WTC11 (cell line): ENCODE results near the gene ZNF724. TPM values are rescaled to one million over a fixed set of nuclear protein-coding genes. Genes with fewer than 3 reads are reported as not detected.

Experiments
- ATAC-seq: fragments of 200-7000 bp; cut with Tn5 transposase; 2 replicates; pipeline ENCODE4 v1.10.0; 2021; ENCODE audit warnings: mild to moderate bottlenecking, moderate library complexity
- Bru-seq: library from RNA; stranded (reverse); fragments of 400-500 nt; gene quantifications from one replicate; lab custom pipeline; 2021; lab: Mats Ljungman, UMichigan
- CTCF ChIA-PET: fragments of 300-600 bp; sonication (Branson Sonifier 250); formaldehyde crosslinking; loops from one replicate; lab custom pipeline; 2021; ENCODE audit warnings: antibody characterized with exemption; lab: Charles Lee
- POLR2A ChIA-PET: fragments of 350-600 bp; sonication (Branson Sonifier 250); formaldehyde crosslinking; loops from one replicate; lab custom pipeline; 2021; ENCODE audit warnings: antibody characterized with exemption; lab: Charles Lee
- DNase-seq: peaks from one replicate; pipeline ENCODE4 v3.0.0; 2021; ENCODE audit warnings: low spot score
- H3K27ac Mint-ChIP-seq: 2 replicates; pipeline ENCODE4 v1.8.0; 2021; ENCODE audit warnings: mixed read lengths
- H3K27me3 Mint-ChIP-seq: 2 replicates; pipeline ENCODE4 v1.8.0; 2021; ENCODE audit warnings: low read depth, mild to moderate bottlenecking, moderate library complexity, mixed read lengths
- H3K36me3 Mint-ChIP-seq: 2 replicates; pipeline ENCODE4 v1.8.0; 2021; ENCODE audit warnings: mixed read lengths
- H3K4me1 Mint-ChIP-seq: 2 replicates; pipeline ENCODE4 v1.8.0; 2022; ENCODE audit warnings: mixed read lengths
- H3K4me3 Mint-ChIP-seq: 2 replicates; pipeline ENCODE4 v1.8.0; 2021; ENCODE audit warnings: mild to moderate bottlenecking, moderate library complexity, mixed read lengths
- H3K9me3 Mint-ChIP-seq: 2 replicates; pipeline ENCODE4 v1.8.0; 2021; ENCODE audit warnings: mixed read lengths
- CREB1 ChIP-seq: sonication (generic); formaldehyde crosslinking; IDR thresholded peaks from 2 replicates; pipeline ENCODE4 v1.8.0; 2023; ENCODE audit warnings: mild to moderate bottlenecking, missing genetic modification reagents
- E2F4 ChIP-seq: sonication (generic); formaldehyde crosslinking; IDR thresholded peaks from 2 replicates; pipeline ENCODE4 v1.8.1; 2022; ENCODE audit warnings: low read depth, mild to moderate bottlenecking, moderate library complexity, missing genetic modification reagents, borderline replicate concordance
- EMX1 ChIP-seq: fragments of 250-450 bp; sonication (Bioruptor Pico); IDR thresholded peaks from 2 replicates; pipeline ENCODE4 v1.8.0; 2021; ENCODE audit warnings: mild to moderate bottlenecking
- FOXP1 ChIP-seq: sonication (generic); formaldehyde crosslinking; IDR thresholded peaks from 2 replicates; pipeline ENCODE4 v1.8.0; 2022; ENCODE audit warnings: missing genetic modification reagents, mild to moderate bottlenecking, moderate library complexity, borderline replicate concordance
- HMGA2 ChIP-seq: fragments of 250-450 bp; sonication (Bioruptor Pico); IDR thresholded peaks from 2 replicates; pipeline ENCODE4 v1.4.0; 2021; ENCODE audit warnings: mild to moderate bottlenecking, moderate library complexity
- IRF2 ChIP-seq: sonication (generic); formaldehyde crosslinking; IDR thresholded peaks from 2 replicates; pipeline ENCODE4 v1.8.0; 2022; ENCODE audit warnings: low read depth, missing genetic modification reagents, borderline replicate concordance
- KAT7 ChIP-seq: sonication (generic); formaldehyde crosslinking; IDR thresholded peaks from 2 replicates; pipeline ENCODE4 v1.8.1; 2023; ENCODE audit warnings: missing genetic modification reagents, mild to moderate bottlenecking, borderline replicate concordance
- NFYB ChIP-seq: sonication (generic); formaldehyde crosslinking; conservative IDR thresholded peaks from 2 replicates; pipeline ENCODE4 v1.8.0; 2022; ENCODE audit warnings: low read depth, missing genetic modification reagents
- USF2 ChIP-seq: sonication (generic); formaldehyde crosslinking; IDR thresholded peaks from 2 replicates; pipeline ENCODE4 v1.8.1; 2023; ENCODE audit warnings: mild to moderate bottlenecking, missing genetic modification reagents, moderate library complexity
- ZNF232 ChIP-seq: sonication (generic); formaldehyde crosslinking; IDR thresholded peaks from 2 replicates; pipeline ENCODE4 v1.8.0; 2022; ENCODE audit warnings: mild to moderate bottlenecking, missing genetic modification reagents
- ZNF532 ChIP-seq: fragments of 250-450 bp; sonication (Bioruptor Pico); IDR thresholded peaks from 2 replicates; pipeline ENCODE4 v1.9.0; 2021; ENCODE audit warnings: mild to moderate bottlenecking, borderline replicate concordance
- long read RNA-seq, 3 experiments: library from RNA in 1 of 3; library from capped mRNA in 1 of 3; library from polyadenylated mRNA in 1 of 3; unstranded in 2 of 3; stranded (forward) in 1 of 3; transcript quantifications; one replicate each; pipeline ENCODE4 v2.0.0, GENCODE V29; 2021
- total RNA-seq: library from RNA; stranded (reverse); gene quantifications from 3 replicates; pipeline ENCODE4 v1.2.3, GENCODE V29; 2021
- TF ChIP-seq, protein P1 (sequence below): sonication (generic); formaldehyde crosslinking; IDR thresholded peaks from 2 replicates; pipeline ENCODE4 v1.8.0; 2022; ENCODE audit warnings: mild to moderate bottlenecking, missing genetic modification reagents
- TF ChIP-seq, protein P2 (sequence below): sonication (generic); formaldehyde crosslinking; IDR thresholded peaks from 2 replicates; pipeline ENCODE4 v1.8.1; 2023; ENCODE audit warnings: mild to moderate bottlenecking, missing genetic modification reagents
- TF ChIP-seq, protein P3 (sequence below): sonication (generic); formaldehyde crosslinking; IDR thresholded peaks from 2 replicates; pipeline ENCODE4 v1.8.0; 2022; ENCODE audit warnings: mild to moderate bottlenecking, missing genetic modification reagents
- TF ChIP-seq, protein P4 (sequence below): sonication (generic); formaldehyde crosslinking; IDR thresholded peaks from 2 replicates; pipeline ENCODE4 v1.8.0; 2023; ENCODE audit warnings: missing genetic modification reagents, mild to moderate bottlenecking, borderline replicate concordance

Gene ZNF724
- total RNA-seq (47.9 to 59.0 TPM (median 48.2 TPM) in 3 replicates), Bru-seq, nascent RNA (percentile 99 among the genes with signal in this experiment)
- long read RNA-seq, experiment 1, transcript ZNF724-201 (4 exons, 2,764 nt), result major isoform, 11 of 19 reads
- long read RNA-seq, experiment 1, partial matches to known transcripts, result 0 of 19 reads
- long read RNA-seq, experiment 1, other reads (novel, unspliced or antisense), result 6 of 19 reads
- long read RNA-seq, experiment 2, partial matches to known transcripts, result 0 of 1 reads
- long read RNA-seq, experiment 2, other reads (novel, unspliced or antisense), result 0 of 1 reads
- long read RNA-seq, experiment 3, transcript ZNF724-201 (4 exons, 2,764 nt), result major isoform, 5 of 6 reads
- long read RNA-seq, experiment 3, partial matches to known transcripts, result 0 of 6 reads
- long read RNA-seq, experiment 3, other reads (novel, unspliced or antisense), result 1 of 6 reads

DNA sequence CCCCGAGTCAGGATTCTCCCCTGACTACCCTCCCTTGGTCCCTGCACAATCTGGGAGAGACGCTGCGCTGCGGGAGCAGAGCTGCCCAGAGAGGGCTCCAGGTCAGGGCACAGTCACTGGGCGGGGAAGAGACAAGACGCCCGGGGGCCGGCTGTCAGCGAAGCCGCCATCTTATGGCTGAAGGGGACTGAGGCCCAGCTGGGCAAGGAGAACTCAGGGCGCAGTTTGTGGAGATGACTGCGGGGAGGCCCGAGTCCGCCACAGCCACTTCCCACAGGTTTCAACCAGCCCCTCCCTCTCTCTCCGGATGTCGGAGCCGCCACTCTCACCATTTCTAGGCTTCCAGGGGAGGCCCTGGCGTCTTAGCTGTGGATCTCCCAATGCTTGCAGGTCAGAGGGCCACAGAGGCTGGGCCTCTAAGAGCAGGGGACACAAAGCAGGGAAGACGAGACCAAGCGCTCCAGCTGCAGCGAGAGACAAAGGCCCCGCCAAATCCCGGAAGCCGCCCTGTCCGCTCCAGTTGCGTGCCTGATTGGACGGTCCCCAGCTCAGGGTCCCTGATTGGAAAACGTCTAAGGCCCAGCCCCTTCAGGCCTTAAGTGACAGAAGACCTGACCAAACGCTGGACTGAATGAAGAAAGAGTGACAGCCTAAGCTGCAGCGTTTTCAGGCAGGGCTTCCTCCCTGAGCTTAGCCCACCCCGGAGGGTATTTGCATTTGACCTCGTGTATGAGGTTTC lies at the start of gene ZNF724:
Gene ZNF724 (minus strand): TSS at position 484 of the 739 bp plus-strand sequence. CDS start 152 bp downstream, at position 332.
- ChIA-PET CTCF (interaction anchor here (0.7 to 2.1 kb wide), 5 partner anchors 23 to 175 kb away, joined by 3 to 7 read pairs (median 4); no protein-coding TSS in a partner anchor), POLR2A (interaction anchor here (0.6 to 2.9 kb wide), 14 partner anchors 12 to 1891 kb away, joined by 3 to 42 read pairs (median 4); partner anchors contain the start of genes ZNF730, ZNF738 and ZNF91)
- Mint-ChIP-seq H3K4me3 (peak within 1 kb of the TSS; percentile 98), H3K27me3 (no peaks in the 10 kb centered on the region), H3K36me3 (peaks cover 30% of the 10 kb centered on the region), H3K9me3 (no peaks in the 10 kb centered on the region), H3K4me1 (peaks cover 28% of the 10 kb centered on the region), H3K27ac (peak within 1 kb of the TSS; percentile 100)
- peak; percentile 95 for DNase-seq
- peak; percentile 100 for ATAC-seq
- TF ChIP-seq IRF2 (no peak), CREB1 (no peak), ZNF532 (CRISPR knock-in tag) (no peak), EMX1 (CRISPR knock-in tag) (no peak), NFYB (peak; percentile 86), E2F4 (CRISPR knock-in tag) (peak; percentile 74; the same call in 1 of the 2 replicates), KAT7 (CRISPR knock-in tag) (0 out of 2 replicates have a peak, but pooled peaks have one; percentile 44), ZNF232 (CRISPR knock-in tag) (no peak), HMGA2 (CRISPR knock-in tag) (no peak), USF2 (no peak; the same call in 1 of the 2 replicates), FOXP1 (0 out of 2 replicates have a peak, but pooled peaks have one; percentile 32)
- TF ChIP-seq, protein P1, sequence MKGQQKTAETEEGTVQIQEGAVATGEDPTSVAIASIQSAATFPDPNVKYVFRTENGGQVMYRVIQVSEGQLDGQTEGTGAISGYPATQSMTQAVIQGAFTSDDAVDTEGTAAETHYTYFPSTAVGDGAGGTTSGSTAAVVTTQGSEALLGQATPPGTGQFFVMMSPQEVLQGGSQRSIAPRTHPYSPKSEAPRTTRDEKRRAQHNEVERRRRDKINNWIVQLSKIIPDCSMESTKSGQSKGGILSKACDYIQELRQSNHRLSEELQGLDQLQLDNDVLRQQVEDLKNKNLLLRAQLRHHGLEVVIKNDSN (CRISPR knock-in tag), result peak; percentile 40; the same call in 1 of the 2 replicates
- TF ChIP-seq, protein P2, sequence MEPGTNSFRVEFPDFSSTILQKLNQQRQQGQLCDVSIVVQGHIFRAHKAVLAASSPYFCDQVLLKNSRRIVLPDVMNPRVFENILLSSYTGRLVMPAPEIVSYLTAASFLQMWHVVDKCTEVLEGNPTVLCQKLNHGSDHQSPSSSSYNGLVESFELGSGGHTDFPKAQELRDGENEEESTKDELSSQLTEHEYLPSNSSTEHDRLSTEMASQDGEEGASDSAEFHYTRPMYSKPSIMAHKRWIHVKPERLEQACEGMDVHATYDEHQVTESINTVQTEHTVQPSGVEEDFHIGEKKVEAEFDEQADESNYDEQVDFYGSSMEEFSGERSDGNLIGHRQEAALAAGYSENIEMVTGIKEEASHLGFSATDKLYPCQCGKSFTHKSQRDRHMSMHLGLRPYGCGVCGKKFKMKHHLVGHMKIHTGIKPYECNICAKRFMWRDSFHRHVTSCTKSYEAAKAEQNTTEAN (CRISPR knock-in tag), result peak; percentile 44; the same call in 1 of the 2 replicates
- TF ChIP-seq, protein P3, sequence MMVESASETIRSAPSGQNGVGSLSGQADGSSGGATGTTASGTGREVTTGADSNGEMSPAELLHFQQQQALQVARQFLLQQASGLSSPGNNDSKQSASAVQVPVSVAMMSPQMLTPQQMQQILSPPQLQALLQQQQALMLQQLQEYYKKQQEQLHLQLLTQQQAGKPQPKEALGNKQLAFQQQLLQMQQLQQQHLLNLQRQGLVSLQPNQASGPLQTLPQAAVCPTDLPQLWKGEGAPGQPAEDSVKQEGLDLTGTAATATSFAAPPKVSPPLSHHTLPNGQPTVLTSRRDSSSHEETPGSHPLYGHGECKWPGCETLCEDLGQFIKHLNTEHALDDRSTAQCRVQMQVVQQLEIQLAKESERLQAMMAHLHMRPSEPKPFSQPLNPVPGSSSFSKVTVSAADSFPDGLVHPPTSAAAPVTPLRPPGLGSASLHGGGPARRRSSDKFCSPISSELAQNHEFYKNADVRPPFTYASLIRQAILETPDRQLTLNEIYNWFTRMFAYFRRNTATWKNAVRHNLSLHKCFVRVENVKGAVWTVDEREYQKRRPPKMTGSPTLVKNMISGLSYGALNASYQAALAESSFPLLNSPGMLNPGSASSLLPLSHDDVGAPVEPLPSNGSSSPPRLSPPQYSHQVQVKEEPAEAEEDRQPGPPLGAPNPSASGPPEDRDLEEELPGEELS (CRISPR knock-in tag), result peak; percentile 44; the same call in 1 of the 2 replicates
- TF ChIP-seq, protein P4, sequence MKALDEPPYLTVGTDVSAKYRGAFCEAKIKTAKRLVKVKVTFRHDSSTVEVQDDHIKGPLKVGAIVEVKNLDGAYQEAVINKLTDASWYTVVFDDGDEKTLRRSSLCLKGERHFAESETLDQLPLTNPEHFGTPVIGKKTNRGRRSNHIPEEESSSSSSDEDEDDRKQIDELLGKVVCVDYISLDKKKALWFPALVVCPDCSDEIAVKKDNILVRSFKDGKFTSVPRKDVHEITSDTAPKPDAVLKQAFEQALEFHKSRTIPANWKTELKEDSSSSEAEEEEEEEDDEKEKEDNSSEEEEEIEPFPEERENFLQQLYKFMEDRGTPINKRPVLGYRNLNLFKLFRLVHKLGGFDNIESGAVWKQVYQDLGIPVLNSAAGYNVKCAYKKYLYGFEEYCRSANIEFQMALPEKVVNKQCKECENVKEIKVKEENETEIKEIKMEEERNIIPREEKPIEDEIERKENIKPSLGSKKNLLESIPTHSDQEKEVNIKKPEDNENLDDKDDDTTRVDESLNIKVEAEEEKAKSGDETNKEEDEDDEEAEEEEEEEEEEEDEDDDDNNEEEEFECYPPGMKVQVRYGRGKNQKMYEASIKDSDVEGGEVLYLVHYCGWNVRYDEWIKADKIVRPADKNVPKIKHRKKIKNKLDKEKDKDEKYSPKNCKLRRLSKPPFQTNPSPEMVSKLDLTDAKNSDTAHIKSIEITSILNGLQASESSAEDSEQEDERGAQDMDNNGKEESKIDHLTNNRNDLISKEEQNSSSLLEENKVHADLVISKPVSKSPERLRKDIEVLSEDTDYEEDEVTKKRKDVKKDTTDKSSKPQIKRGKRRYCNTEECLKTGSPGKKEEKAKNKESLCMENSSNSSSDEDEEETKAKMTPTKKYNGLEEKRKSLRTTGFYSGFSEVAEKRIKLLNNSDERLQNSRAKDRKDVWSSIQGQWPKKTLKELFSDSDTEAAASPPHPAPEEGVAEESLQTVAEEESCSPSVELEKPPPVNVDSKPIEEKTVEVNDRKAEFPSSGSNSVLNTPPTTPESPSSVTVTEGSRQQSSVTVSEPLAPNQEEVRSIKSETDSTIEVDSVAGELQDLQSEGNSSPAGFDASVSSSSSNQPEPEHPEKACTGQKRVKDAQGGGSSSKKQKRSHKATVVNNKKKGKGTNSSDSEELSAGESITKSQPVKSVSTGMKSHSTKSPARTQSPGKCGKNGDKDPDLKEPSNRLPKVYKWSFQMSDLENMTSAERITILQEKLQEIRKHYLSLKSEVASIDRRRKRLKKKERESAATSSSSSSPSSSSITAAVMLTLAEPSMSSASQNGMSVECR (CRISPR knock-in tag), result peak; percentile 41; the same call in 1 of the 2 replicates
